Nephron (organoid): Measurements from ENCODE around the gene LAMTOR5.

ENCODE experiments used
- H3K27ac Mint-ChIP-seq, 3 experiments: 2 replicates each; pipeline ENCODE4 v1.8.0; 2020; ENCODE audit warnings: mixed read lengths in 3 of 3, mild to moderate bottlenecking in 2 of 3, moderate library complexity in 1 of 3
- H3K27me3 Mint-ChIP-seq: 2 replicates; pipeline ENCODE4 v1.8.0; 2021; ENCODE audit warnings: low read depth, mild to moderate bottlenecking, moderate library complexity, mixed read lengths
- H3K36me3 Mint-ChIP-seq: 2 replicates; pipeline ENCODE4 v1.8.0; 2020; ENCODE audit warnings: low read depth, mixed read lengths
- H3K4me1 Mint-ChIP-seq: 2 replicates; pipeline ENCODE4 v1.8.0; 2020; ENCODE audit warnings: mixed read lengths
- H3K4me3 Mint-ChIP-seq, 3 experiments: 2 replicates each; pipeline ENCODE4 v1.8.0; 2020; ENCODE audit warnings: mild to moderate bottlenecking in 3 of 3, mixed read lengths in 3 of 3, moderate library complexity in 2 of 3
- H3K9me3 Mint-ChIP-seq: 2 replicates; pipeline ENCODE4 v1.8.0; 2020; ENCODE audit warnings: mixed read lengths
- CTCF ChIP-seq, 3 experiments: fragments of 200-600 bp; sonication (generic); IDR thresholded peaks; one replicate each; pipeline ENCODE4 v1.5.0; 2021; ENCODE audit warnings: antibody characterized with exemption in 3 of 3; ENCODE audit not compliant: unreplicated experiment in 3 of 3

LAMTOR5 gene

DNA sequence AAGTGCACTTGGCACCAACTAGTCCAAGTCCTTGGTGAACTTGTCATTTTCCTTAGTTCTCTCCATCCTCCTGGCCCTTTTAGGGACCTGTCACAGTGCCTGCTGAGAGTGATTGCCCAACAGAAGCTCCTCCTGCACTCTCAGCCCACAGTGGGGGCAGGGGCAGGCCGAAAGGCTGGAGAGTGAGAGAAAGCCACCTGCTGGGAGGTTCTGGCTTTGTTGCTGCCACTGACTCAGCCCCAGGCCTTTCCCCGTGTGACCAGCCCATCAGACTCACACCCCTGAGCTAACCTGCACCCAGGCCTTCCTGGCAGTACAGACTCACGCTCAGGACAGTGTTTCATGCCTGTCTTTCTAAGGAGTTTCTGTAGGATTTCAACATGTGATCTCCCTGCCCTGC is 26.3 kb upstream of the LAMTOR5 start:
- Mint-ChIP-seq H3K4me3 (no peak overlapping the region), H3K36me3 (no peaks in the 10 kb centered on the region), H3K9me3 (no peaks in the 10 kb centered on the region), H3K4me1 (peaks cover 23% of the 10 kb centered on the region), H3K27me3 (peaks cover 15% of the 10 kb centered on the region), H3K27ac (no peak overlapping the region)
- no peak for TF ChIP-seq CTCF (IDR thresholded peaks at IDR 0.05; ENCODE audit: unreplicated experiment in 3 of 3)

- TF ChIP-seq CTCF (IDR thresholded peaks at IDR 0.05; ENCODE audit: unreplicated experiment in 3 of 3) = no peak
- Mint-ChIP-seq H3K4me3 (no peak overlapping the region), H3K27ac (no peak overlapping the region), H3K27me3 (peaks cover 15% of the 10 kb centered on the region), H3K4me1 (peaks cover 18% of the 10 kb centered on the region), H3K9me3 (no peaks in the 10 kb centered on the region), H3K36me3 (no peaks in the 10 kb centered on the region)
These were observed 25.7 kb upstream of the LAMTOR5 start for GRCh38 chr1:110433213-110433612.

- Mint-ChIP-seq H3K4me3 (no peak overlapping the region), H3K4me1 (peaks cover 4% of the 10 kb centered on the region), H3K27ac (no peak overlapping the region), H3K36me3 (no peaks in the 10 kb centered on the region), H3K27me3 (peaks cover 14% of the 10 kb centered on the region), H3K9me3 (no peaks in the 10 kb centered on the region)
- TF ChIP-seq CTCF (IDR thresholded peaks at IDR 0.05; ENCODE audit: unreplicated experiment in 3 of 3) = no peak
These were observed 23.4 kb upstream of the LAMTOR5 start for GRCh38 chr1:110430901-110431300.

GRCh38 chr1:110430366-110430765 is 22.9 kb upstream of the LAMTOR5 start:
- TF ChIP-seq CTCF (IDR thresholded peaks at IDR 0.05; ENCODE audit: unreplicated experiment in 3 of 3) = no peak
- H3K27me3 Mint-ChIP-seq = peaks cover 14% of the 10 kb centered on the region
- H3K36me3 Mint-ChIP-seq = no peaks in the 10 kb centered on the region
- H3K9me3 Mint-ChIP-seq = no peaks in the 10 kb centered on the region
- no peak overlapping the region for H3K27ac Mint-ChIP-seq
- peaks cover 6% of the 10 kb centered on the region for H3K4me1 Mint-ChIP-seq
- H3K4me3 Mint-ChIP-seq = no peak overlapping the region

GRCh38 chr1:110428946-110429345 is 21.5 kb upstream of the LAMTOR5 start:
- Mint-ChIP-seq H3K27me3 (peaks cover 17% of the 10 kb centered on the region), H3K4me1 (peaks cover 11% of the 10 kb centered on the region), H3K36me3 (no peaks in the 10 kb centered on the region), H3K9me3 (no peaks in the 10 kb centered on the region), H3K27ac (no peak overlapping the region), H3K4me3 (no peak overlapping the region)
- TF ChIP-seq CTCF (IDR thresholded peaks at IDR 0.05; ENCODE audit: unreplicated experiment in 3 of 3) = no peak

DNA sequence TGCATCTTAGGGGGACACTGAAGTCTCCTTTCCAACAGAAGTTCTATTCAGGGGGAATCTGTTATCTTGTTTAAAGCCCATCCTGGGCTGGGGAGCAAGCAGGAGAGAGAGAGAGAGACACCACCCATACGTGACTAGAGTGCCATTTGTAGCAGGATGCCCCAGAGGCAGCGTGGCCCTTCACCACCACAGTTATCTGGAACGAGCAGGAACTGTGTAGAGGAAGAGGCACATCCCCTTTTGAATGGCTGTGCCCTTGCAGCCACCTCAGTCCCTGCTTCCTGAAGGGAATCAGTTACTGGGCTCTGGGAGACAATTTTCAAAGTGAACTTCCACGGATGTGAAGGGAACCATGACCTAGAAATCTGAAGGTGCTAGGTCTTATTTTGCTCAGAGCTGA is 19.4 kb upstream of the LAMTOR5 start:
- Mint-ChIP-seq H3K27me3 (peaks cover 17% of the 10 kb centered on the region), H3K4me1 (peaks cover 11% of the 10 kb centered on the region), H3K36me3 (no peaks in the 10 kb centered on the region), H3K27ac (no peak overlapping the region), H3K4me3 (no peak overlapping the region), H3K9me3 (no peaks in the 10 kb centered on the region)
- TF ChIP-seq CTCF (IDR thresholded peaks at IDR 0.05; ENCODE audit: unreplicated experiment in 3 of 3) = no peak
